HEK293T (cell line): Measurements from ENCODE around the gene PPP1R1A.

Experiments
- CTCF ChIA-PET: fragments of 350-600 bp; formaldehyde crosslinking; extraction: SDS; loops from one replicate; lab custom pipeline; 2021; ENCODE audit warnings: antibody characterized with exemption, inconsistent platforms; lab: Yijun Ruan, JAX
- POLR2A ChIA-PET: fragments of 350-600 bp; formaldehyde crosslinking; extraction: SDS; loops from one replicate; lab custom pipeline; 2020; ENCODE audit warnings: antibody characterized with exemption, inconsistent platforms; lab: Yijun Ruan, JAX
- DNase-seq: peaks from one replicate; pipeline ENCODE4 v3.0.0; 2012; ENCODE audit warnings: mixed read lengths; ENCODE audit errors: extremely low spot score
- ARNT ChIP-seq: fragments of 450-650 bp; IDR thresholded peaks from 2 replicates; pipeline ENCODE4 v1.6.1; 2017; ENCODE audit warnings: mild to moderate bottlenecking
- BHLHE40 ChIP-seq: fragments of 450-650 bp; IDR thresholded peaks from 2 replicates; pipeline ENCODE4 v1.6.1; 2016; ENCODE audit warnings: mild to moderate bottlenecking, moderate library complexity, borderline replicate concordance
- CTBP1 ChIP-seq: fragments of 450-650 bp; IDR thresholded peaks from 2 replicates; pipeline ENCODE4 v1.6.1; 2016; ENCODE audit warnings: borderline replicate concordance
- ELF4 ChIP-seq: fragments of 450-650 bp; IDR thresholded peaks from 2 replicates; pipeline ENCODE4 v1.6.1; 2017; ENCODE audit warnings: antibody characterized with exemption
- FOXA1 ChIP-seq: fragments of 450-650 bp; IDR thresholded peaks from 2 replicates; pipeline ENCODE4 v1.6.1; 2016; ENCODE audit warnings: mild to moderate bottlenecking
- FOXK2 ChIP-seq: fragments of 450-650 bp; IDR thresholded peaks from 2 replicates; pipeline ENCODE4 v1.6.1; 2016; ENCODE audit warnings: mild to moderate bottlenecking
- FOXM1 ChIP-seq: fragments of 450-650 bp; IDR thresholded peaks from 2 replicates; pipeline ENCODE4 v1.6.1; 2017; ENCODE audit warnings: mild to moderate bottlenecking, borderline replicate concordance
- HDGF ChIP-seq: fragments of 450-650 bp; IDR thresholded peaks from 2 replicates; pipeline ENCODE4 v1.6.1; 2017; ENCODE audit warnings: antibody characterized with exemption, borderline replicate concordance
- L3MBTL2 ChIP-seq: fragments of 450-650 bp; conservative IDR thresholded peaks from 2 replicates; pipeline ENCODE4 v1.6.1; 2016; ENCODE audit warnings: mild to moderate bottlenecking
- LEF1 ChIP-seq: fragments of 450-650 bp; IDR thresholded peaks from 2 replicates; pipeline ENCODE4 v1.6.1; 2017; ENCODE audit warnings: mild to moderate bottlenecking, borderline replicate concordance
- NFRKB ChIP-seq: fragments of 450-650 bp; IDR thresholded peaks from 2 replicates; pipeline ENCODE4 v1.6.1; 2016; ENCODE audit warnings: mild to moderate bottlenecking, moderate library complexity
- SP1 ChIP-seq: fragments of 450-650 bp; IDR thresholded peaks from 2 replicates; pipeline ENCODE4 v1.6.1; 2017
- SUZ12 ChIP-seq: fragments of 450-650 bp; IDR thresholded peaks from 2 replicates; pipeline ENCODE4 v1.6.1; 2016; ENCODE audit warnings: mild to moderate bottlenecking
- TARDBP ChIP-seq: fragments of 450-650 bp; IDR thresholded peaks from 2 replicates; pipeline ENCODE4 v1.6.1; 2016
- ZNF384 ChIP-seq: fragments of 450-650 bp; IDR thresholded peaks from 2 replicates; pipeline ENCODE4 v1.6.1; 2016
- TF ChIP-seq, protein P1 (sequence below): fragments of 450-650 bp; IDR thresholded peaks from 2 replicates; pipeline ENCODE4 v1.6.1; 2016

Gene PPP1R1A

DNA sequence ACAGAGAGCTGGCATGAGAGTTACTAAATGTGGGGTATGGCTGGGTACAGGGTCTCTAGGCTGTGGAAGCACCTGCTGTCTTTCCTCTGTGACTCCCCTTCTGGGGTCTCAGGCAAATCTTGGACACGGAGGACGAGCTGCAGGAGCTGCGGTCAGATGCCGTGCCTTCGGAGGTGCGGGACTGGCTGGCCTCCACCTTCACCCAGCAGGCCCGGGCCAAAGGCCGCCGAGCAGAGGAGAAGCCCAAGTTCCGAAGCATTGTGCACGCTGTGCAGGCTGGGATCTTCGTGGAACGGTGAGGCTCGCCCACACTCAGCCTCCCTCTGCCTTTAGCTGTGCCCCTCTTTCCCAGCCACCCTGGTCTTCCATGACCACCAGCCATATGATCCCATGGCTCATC is 19.4 kb downstream of the PPP1R1A start:
- CTCF ChIA-PET: no interaction called here
- POLR2A ChIA-PET: no interaction called here
- DNase-seq: no peak
- no peak for TF ChIP-seq BHLHE40
- no peak for TF ChIP-seq SP1
- TF ChIP-seq NFRKB: no peak
- TF ChIP-seq FOXA1: no peak
- TF ChIP-seq L3MBTL2: no peak
- no peak for TF ChIP-seq ARNT
- TF ChIP-seq LEF1: no peak

DNA sequence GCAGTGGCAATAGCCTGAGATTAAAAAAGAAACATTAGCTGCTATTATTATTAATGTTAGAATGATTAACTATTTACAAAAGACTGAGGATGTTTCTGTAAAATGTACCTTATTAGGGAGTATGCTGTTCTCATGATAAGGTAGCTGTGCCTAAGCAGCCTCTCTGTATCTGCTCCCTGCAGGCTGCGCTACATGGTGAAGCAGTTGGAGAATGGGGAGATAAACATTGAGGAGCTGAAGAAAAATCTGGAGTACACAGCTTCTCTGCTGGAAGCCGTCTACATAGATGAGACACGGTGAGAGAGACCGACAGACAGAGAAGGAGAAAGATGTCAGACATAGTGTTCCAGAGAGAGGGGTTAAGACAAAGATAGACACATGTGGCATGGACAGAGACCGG is 21.7 kb downstream of the PPP1R1A start:
- TF ChIP-seq FOXA1 (no peak), TARDBP (no peak), BHLHE40 (no peak), FOXK2 (no peak), FOXM1 (no peak), LEF1 (no peak)
- TF ChIP-seq, protein P1, sequence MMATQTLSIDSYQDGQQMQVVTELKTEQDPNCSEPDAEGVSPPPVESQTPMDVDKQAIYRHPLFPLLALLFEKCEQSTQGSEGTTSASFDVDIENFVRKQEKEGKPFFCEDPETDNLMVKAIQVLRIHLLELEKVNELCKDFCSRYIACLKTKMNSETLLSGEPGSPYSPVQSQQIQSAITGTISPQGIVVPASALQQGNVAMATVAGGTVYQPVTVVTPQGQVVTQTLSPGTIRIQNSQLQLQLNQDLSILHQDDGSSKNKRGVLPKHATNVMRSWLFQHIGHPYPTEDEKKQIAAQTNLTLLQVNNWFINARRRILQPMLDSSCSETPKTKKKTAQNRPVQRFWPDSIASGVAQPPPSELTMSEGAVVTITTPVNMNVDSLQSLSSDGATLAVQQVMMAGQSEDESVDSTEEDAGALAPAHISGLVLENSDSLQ: no peak
- CTCF ChIA-PET: interaction anchor here (1.0 to 1.2 kb wide), 5 partner anchors 13 to 158 kb away, joined by 3 to 4 read pairs (median 4); no protein-coding TSS in a partner anchor
- POLR2A ChIA-PET: no interaction called here
- no peak for DNase-seq

DNA sequence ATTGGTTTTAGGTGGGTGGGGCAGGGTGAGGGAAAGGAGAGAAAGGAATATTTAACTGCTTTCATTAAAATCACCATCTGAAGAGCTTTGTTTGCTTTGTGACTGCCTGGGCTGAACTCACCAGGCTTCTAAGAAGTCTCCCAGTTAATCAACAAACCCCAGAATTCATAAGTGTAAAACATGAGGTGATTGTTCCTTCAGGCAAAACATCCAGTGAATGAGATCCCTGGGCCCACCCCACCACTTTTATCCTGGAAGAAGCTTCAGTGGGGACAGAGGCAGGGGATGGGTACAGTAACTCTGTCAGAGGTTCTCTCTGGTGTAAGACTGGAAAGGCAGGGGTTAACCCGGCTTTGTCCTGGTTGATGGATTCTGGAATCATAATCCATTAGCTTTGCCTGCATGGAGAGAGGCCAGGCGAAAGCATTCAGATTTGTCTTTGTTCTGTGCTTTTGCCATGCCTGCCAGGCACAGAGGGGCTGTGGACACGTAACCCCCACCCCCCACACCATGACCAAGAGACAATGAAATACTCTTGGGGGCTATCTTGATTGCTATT is 22.4 kb downstream of the PPP1R1A start:
- ChIA-PET CTCF (interaction anchor here (0.7 to 1.2 kb wide), 5 partner anchors 14 to 158 kb away, joined by 3 to 4 read pairs (median 4); no protein-coding TSS in a partner anchor), POLR2A (interaction anchor here (1.5 kb wide), 1 partner anchor 10 kb away, joined by 4 read pairs; no protein-coding TSS in a partner anchor)
- no peak for DNase-seq
- TF ChIP-seq FOXK2 (no peak), TARDBP (no peak), ARNT (no peak), FOXM1 (no peak), BHLHE40 (no peak), LEF1 (no peak), ELF4 (no peak), HDGF (no peak), SUZ12 (no peak)
- TF ChIP-seq, protein P1: no peak

DNA sequence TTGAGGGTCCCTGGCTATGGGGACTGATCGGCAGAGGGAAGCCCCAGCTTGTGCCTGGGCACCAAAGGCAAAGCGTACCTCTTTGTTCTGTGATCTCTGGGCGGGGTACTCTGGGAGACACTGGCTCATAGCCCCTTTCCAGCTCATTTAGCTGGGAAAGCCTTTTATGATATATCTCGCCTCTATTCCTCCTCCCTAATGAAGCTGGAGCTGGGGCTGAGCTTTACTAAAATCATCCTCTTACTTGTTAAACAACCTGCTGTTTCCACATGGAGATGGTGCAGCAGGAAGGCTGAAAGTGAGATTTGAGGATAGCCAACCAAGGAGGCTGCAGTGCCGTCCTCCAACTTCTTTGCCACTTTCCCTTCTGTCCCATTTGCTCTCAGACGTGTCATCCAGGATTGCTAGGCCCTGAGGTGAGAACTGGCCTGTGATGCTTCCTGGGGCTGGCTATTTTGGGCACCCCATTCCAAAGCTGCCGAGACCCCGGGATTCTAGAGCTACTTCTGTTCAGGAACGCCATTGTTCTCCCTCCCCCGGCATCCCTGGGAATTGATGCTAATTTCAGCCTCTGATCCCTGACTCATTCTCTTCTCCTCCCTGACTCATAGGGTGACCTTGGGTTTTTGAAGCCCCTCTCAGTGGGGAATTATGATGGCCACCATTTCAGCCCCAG is 23.0 kb downstream of the PPP1R1A start:
- POLR2A ChIA-PET: interaction anchor here (1.5 kb wide), 1 partner anchor 9 kb away, joined by 4 read pairs; no protein-coding TSS in a partner anchor
- CTCF ChIA-PET: interaction anchor here (0.7 to 0.9 kb wide), 2 partner anchors 14 to 30 kb away, joined by 3 to 4 read pairs; no protein-coding TSS in a partner anchor
- no peak for DNase-seq
- no peak for TF ChIP-seq ELF4

DNA sequence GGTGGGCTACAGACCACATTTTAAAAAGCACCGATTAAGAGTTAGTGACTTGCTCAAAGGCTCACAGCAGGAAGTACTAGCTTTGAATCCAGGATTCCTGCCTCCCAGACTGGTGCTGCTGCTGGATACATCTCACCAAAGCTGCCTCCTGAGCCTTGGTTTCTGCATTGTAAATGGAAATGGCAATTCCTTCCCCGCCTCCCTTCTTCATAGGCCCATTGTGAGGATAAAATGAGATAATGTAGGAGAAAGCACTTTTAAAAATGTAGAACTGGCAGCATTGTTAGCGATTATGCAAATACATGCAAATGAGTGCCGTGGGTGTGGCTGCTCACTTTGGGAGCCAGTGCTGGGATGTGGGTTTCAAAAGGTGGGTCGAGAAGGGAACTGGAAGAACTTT is 23.7 kb downstream of the PPP1R1A start:
- DNase-seq: no peak
- TF ChIP-seq ELF4 (no peak), HDGF (no peak), FOXK2 (no peak), ARNT (no peak)
- TF ChIP-seq, protein P1: no peak
- POLR2A ChIA-PET: no interaction called here
- CTCF ChIA-PET: interaction anchor here (0.8 kb wide), 1 partner anchor 165 kb away, joined by 4 read pairs; no protein-coding TSS in a partner anchor

DNA sequence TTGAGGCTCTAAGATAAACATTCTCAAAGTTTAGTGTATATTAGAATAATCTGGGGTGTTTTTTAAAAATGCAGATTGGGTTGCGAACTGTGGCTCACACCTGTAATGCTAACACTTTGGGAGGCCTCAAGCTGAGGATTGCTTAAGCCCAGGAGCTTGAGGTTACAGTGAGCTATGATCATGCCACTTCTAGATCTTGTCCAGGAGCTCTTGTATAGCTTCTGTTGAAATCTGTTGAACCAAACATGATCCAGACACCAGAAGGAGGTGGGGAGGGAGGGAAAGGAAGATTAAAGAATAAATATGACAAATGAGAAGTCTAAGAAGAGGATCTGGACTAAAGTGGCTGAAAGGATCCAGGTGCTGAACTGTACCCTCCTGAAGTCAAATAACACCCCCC is 24.7 kb downstream of the PPP1R1A start:
- no peak for TF ChIP-seq CTBP1
- TF ChIP-seq LEF1: no peak
- no peak for TF ChIP-seq FOXM1
- no peak for TF ChIP-seq TARDBP
- ChIA-PET CTCF (interaction anchor here (0.8 kb wide), 1 partner anchor 164 kb away, joined by 4 read pairs; no protein-coding TSS in a partner anchor), POLR2A (no interaction called here)
- no peak for DNase-seq

DNA sequence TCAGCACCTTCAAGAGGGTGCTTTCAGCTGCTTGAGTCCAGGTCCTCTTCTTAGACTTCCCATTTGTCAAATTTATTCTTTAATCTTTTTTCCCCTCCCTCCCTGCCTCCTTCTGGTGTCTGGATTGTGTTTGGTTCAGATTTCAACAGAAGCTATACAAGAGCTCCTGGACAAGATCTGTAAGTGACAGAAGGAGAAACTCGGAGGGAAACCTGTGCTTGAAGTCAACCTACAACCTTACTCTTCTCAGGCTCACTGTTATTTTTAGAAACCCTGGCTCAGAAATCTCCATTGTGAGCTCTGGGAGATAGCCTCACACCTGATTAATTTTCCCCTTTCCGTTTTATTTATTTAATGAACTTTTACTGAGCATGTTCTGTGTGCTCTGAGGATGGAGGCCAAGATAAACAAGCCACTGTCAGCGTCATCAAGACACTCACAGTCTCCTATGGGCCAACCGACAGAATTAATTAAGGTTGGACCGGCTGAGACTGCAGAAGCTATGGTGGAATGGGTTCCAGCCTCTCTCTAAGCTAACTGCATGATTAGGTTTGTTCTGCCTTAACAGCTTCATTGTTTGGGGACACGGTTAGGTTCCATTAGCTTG is 25.6 kb downstream of the PPP1R1A start:
- ChIA-PET CTCF (interaction anchor here (0.6 to 0.8 kb wide), 4 partner anchors 10 to 96 kb away, joined by 3 to 7 read pairs (median 3); no protein-coding TSS in a partner anchor), POLR2A (no interaction called here)
- TF ChIP-seq FOXM1: no peak
- TF ChIP-seq ELF4: no peak
- TF ChIP-seq ZNF384: no peak
- TF ChIP-seq HDGF: no peak
- TF ChIP-seq CTBP1: no peak
- no peak for TF ChIP-seq BHLHE40
- no peak for TF ChIP-seq L3MBTL2
- no peak for DNase-seq
